K562 (cell line): ENCODE results near the gene PDE2A. TPM values are rescaled to one million over a fixed set of nuclear protein-coding genes. Genes with fewer than 3 reads are reported as not detected.

ENCODE experiments used
- ATAC-seq: fragments of 200-7000 bp; cut with Tn5 transposase; 3 replicates; pipeline ENCODE4 v1.9.1; 2020; ENCODE audit warnings: moderate library complexity
- BruUV-seq: library from RNA; stranded (reverse); fragments of 400-500 nt; replicated peaks from 2 replicates; lab custom pipeline; 2021; lab: Mats Ljungman, UMichigan
- CTCF ChIA-PET: fragments of 300-600 bp; formaldehyde crosslinking; extraction: SDS; loops from one replicate; lab custom pipeline; 2021; ENCODE audit warnings: low intra/inter-chr PET ratio; lab: Yijun Ruan, JAX
- POLR2A ChIA-PET: fragments of 300-600, 350-650 bp; sonication (Branson Sonifier 250); formaldehyde crosslinking; extraction: SDS; loops from one replicate; lab custom pipeline; 2021; ENCODE audit warnings: antibody characterized with exemption, inconsistent platforms; lab: Yijun Ruan, JAX
- DNase-seq, 4 experiments: peaks; one replicate each; pipeline versions ENCODE4 v3.0.0 to v3.0.0-alpha.2; 2011 to 2018; ENCODE audit warnings: low spot score in 3 of 4, mixed read lengths in 3 of 4; ENCODE audit errors: extremely low read depth in 1 of 4
- FAIRE-seq: peaks from 2 replicates; lab custom pipeline; 2011; peaks lifted over from hg19 to GRCh38; lab: Jason Lieb, UNC
- H2AFZ ChIP-seq: 2 replicates; pipeline ENCODE4 v1.6.0; 2011; ENCODE audit warnings: low read depth, low read length, control low read depth, inconsistent platforms
- H3K27ac ChIP-seq: fragments of 200-600 bp; 3 replicates; pipeline ENCODE4 v1.8.0; 2011; ENCODE audit warnings: low read depth, mild to moderate bottlenecking, control low read depth, inconsistent platforms, low read length, moderate library complexity, mixed read lengths; ENCODE audit errors: extremely low read depth
- H3K27me3 ChIP-seq, 2 experiments: fragments of 300-600 bp in 1 of 2; 2 replicates in 1 of 2; 3 replicates in 1 of 2; pipeline versions ENCODE4 v1.6.0 to v1.8.0; 2011; ENCODE audit warnings: inconsistent platforms in 2 of 2, low read length in 2 of 2, mild to moderate bottlenecking in 1 of 2, mixed read lengths in 1 of 2, moderate library complexity in 1 of 2; ENCODE audit not compliant: control insufficient read depth in 2 of 2, insufficient read depth in 2 of 2
- H3K36me3 ChIP-seq: fragments of 300-600 bp; 3 replicates; pipeline ENCODE4 v1.8.0; 2011; ENCODE audit warnings: mild to moderate bottlenecking, low read length, inconsistent platforms; ENCODE audit not compliant: control insufficient read depth, insufficient read depth
- H3K4me1 ChIP-seq, 2 experiments: fragments of 200-600 bp in 1 of 2; replicated peaks in 1 of 2; 2 replicates in 1 of 2; 3 replicates in 1 of 2; pipeline versions ENCODE4 v1.5.1 to v1.8.0; 2011; ENCODE audit warnings: inconsistent platforms in 2 of 2, low read length in 2 of 2, mild to moderate bottlenecking in 1 of 2, mixed read lengths in 1 of 2, moderate library complexity in 1 of 2; ENCODE audit not compliant: control insufficient read depth in 2 of 2, insufficient read depth in 2 of 2
- H3K4me2 ChIP-seq: 2 replicates; pipeline ENCODE4 v1.6.1; 2011; ENCODE audit warnings: low read length, control low read depth, inconsistent platforms, mixed read lengths; ENCODE audit not compliant: insufficient read depth
- H3K4me3 ChIP-seq: fragments of 200-600 bp; sonication (generic), shearing (Covaris generic); 2 replicates; pipeline ENCODE4 v1.5.1; 2016; ENCODE audit warnings: control low read depth, inconsistent platforms
- H3K79me2 ChIP-seq: fragments of 200-600 bp; 3 replicates; pipeline ENCODE4 v1.8.0; 2011; ENCODE audit warnings: low read length, inconsistent platforms; ENCODE audit not compliant: control insufficient read depth, insufficient read depth
- H3K9ac ChIP-seq, 2 experiments: 2 replicates each; pipeline versions ENCODE4 v1.6.0 to v1.6.1; 2011; ENCODE audit warnings: low read depth in 2 of 2, low read length in 2 of 2, control low read depth in 1 of 2, inconsistent platforms in 1 of 2, mild to moderate bottlenecking in 1 of 2, mixed read lengths in 1 of 2; ENCODE audit not compliant: insufficient read depth in 1 of 2
- H3K9me1 ChIP-seq: one replicate; pipeline ENCODE4 v1.6.0; 2011; ENCODE audit warnings: inconsistent platforms, mild to moderate bottlenecking, low read length, moderate library complexity; ENCODE audit not compliant: control insufficient read depth, insufficient read depth
- H3K9me3 ChIP-seq: replicated peaks from 2 replicates; pipeline ENCODE4 v1.5.1; 2011; ENCODE audit warnings: low read depth, low read length, inconsistent platforms; ENCODE audit not compliant: control insufficient read depth, insufficient read depth
- H4K20me1 ChIP-seq: replicated peaks from 2 replicates; pipeline ENCODE4 v1.6.1; 2011; ENCODE audit warnings: low read length, inconsistent platforms, mixed read lengths; ENCODE audit not compliant: control insufficient read depth, insufficient read depth
- CBX2 ChIP-seq: fragments of 200-600 bp; sonication (generic); IDR thresholded peaks from one replicate; pipeline ENCODE4 v1.6.1; 2012; ENCODE audit warnings: mild to moderate bottlenecking, low read length, inconsistent platforms; ENCODE audit not compliant: insufficient read depth, poor library complexity, severe bottlenecking
- CCAR2 ChIP-seq: fragments of 200-400 bp; formaldehyde crosslinking; IDR thresholded peaks from 2 replicates; pipeline ENCODE4 v1.6.1; 2017; ENCODE audit warnings: mild to moderate bottlenecking, low read depth, low read length
- HIVEP1 ChIP-seq: fragments of 250-450 bp; sonication (Bioruptor Pico); IDR thresholded peaks from 2 replicates; pipeline ENCODE4 v1.4.0; 2020; ENCODE audit warnings: mild to moderate bottlenecking
- SMAD4 ChIP-seq: fragments of 250-450 bp; sonication (Bioruptor Pico); conservative IDR thresholded peaks from 2 replicates; pipeline ENCODE4 v1.8.0; 2021; ENCODE audit warnings: inconsistent platforms, mild to moderate bottlenecking, moderate library complexity
- ZNF3 ChIP-seq: fragments of 250-450 bp; sonication (Bioruptor Pico); IDR thresholded peaks from 2 replicates; pipeline ENCODE4 v1.5.0; 2021; ENCODE audit warnings: mild to moderate bottlenecking, moderate library complexity
- WGBS: fragments of 100-300 bp; shearing (Covaris generic); methylation state at CpG from one replicate; pipeline ENCODE4 v1.1.6; 2016; ENCODE audit warnings: low coverage, mixed read lengths; ENCODE audit not compliant: insufficient coverage; ENCODE audit errors: missing lambda C conversion rate; 5-methylcytosine and 5-hydroxymethylcytosine counted together
- in situ Hi-C: fragments of 300-500 bp; cut with MboI; formaldehyde crosslinking; loops from 4 replicates; pipeline ENCODE4 v1.15.0; 2018; ENCODE audit warnings: inconsistent platforms, mixed read lengths
- intact Hi-C: fragments of 100-400 bp; cut with micrococcal nuclease; formaldehyde crosslinking; loops from 2 replicates; pipeline ENCODE4 v1.14.2; 2022
- polyA plus RNA-seq, 8 experiments: library from polyadenylated mRNA; depleted of rRNA in 4 of 8; stranded (reverse) in 5 of 8; unstranded in 3 of 8; fragments of >200 nt; fragmentation: Nextera tagmentation in 2 of 8; fragmentation: Illumina TruSeq in 1 of 8; extraction: Ambion mirVana in 2 of 8; extraction: Trizol in 1 of 8; gene quantifications; 2 replicates each; pipeline versions ENCODE4 v1.2.1 to v1.2.3, GENCODE V29; 2011 to 2014; ENCODE audit warnings: inconsistent platforms in 1 of 8, missing spikeins in 1 of 8
- total RNA-seq, 7 experiments: library from RNA; depleted of rRNA in 6 of 7; stranded (reverse); fragments of >200 nt in 6 of 7; fragmentation: Illumina TruSeq in 2 of 7; extraction: Trizol in 2 of 7; gene quantifications; 2 replicates each; pipeline versions ENCODE4 v1.2.1 to v1.2.3, GENCODE V29; 2011 to 2021; ENCODE audit warnings: low replicate concordance in 1 of 7
- TF ChIP-seq, protein P1 (sequence below): fragments of 250-450 bp; sonication (Bioruptor Pico); IDR thresholded peaks from 2 replicates; pipeline ENCODE4 v1.8.0; 2022; ENCODE audit warnings: inconsistent platforms, mild to moderate bottlenecking, moderate library complexity, borderline replicate concordance
- TF ChIP-seq, protein P2 (sequence below): fragments of 200-600 bp; sonication (generic); IDR thresholded peaks from one replicate; pipeline ENCODE4 v1.6.1; 2012; ENCODE audit warnings: mild to moderate bottlenecking, low read depth, low read length, inconsistent platforms

Gene PDE2A
- total and polyA plus RNA-seq, 9 of the 15 experiments (the other 6 are each of a cell fraction or from before 2014, with no cell fraction given), result 0.07 to 15.2 (median 1.6) TPM; not detected in 1

DNA sequence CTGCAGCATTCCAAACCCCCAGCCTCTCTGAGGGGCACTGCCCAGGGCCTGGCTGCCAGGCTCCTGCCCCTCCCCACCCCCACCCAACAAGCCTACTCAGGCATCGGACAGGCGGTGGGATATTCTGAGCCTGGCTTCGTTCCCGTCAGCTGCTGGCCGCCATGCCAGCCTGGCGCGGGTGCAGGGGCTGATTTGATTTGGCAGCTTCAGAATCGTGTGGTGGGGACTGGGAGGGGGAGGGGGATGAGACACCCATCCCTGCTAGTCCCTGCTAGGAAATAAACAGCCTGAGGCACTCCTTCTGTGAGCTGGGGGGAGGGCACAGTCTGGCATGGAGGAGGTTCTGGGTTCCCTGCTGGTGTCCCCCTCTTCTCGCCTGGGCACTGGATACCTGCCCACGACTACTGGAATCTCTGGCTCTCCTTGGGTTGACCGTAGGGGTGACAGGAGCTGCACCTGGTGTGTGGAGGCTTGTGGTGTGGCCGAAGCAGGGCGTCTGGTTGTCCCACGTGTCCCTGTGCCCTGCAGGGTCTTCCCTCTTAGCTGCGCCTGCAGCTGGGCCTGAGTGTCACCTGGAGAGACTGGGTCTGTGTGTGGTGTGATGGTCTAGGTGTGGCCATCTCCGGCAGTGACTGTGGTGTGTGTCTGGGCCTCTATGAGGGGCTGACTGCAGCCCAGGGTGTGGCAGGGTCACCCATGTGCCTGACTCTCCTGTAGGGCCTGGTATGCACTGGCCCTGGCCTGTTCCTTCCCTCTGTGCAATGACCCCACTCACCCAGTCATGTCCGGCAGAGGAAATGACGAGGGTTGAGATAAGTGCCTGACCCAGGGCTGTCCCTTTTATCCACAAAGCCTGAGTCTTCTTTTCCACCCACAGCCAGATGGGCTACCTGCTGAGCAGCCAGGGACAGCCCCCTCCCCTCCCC is 42.2 kb downstream of the PDE2A start:
- ATAC-seq (peak; percentile 88), FAIRE-seq (peak; percentile 96), DNase-seq (peak; percentile 54 to 86 (median 74))
- H3K36me3 ChIP-seq, result no peaks in the 10 kb centered on the region
- peak overlapping the region; percentile 26 to 79; a peak in 3 of 4 replicates for H3K9ac ChIP-seq
- ChIA-PET POLR2A (interaction anchor here (0.6 kb wide), 1 partner anchor 145 kb away, joined by 5 read pairs; no protein-coding TSS in a partner anchor), CTCF (no interaction called here)
- H3K9me1 ChIP-seq, result no peaks in the 10 kb centered on the region
- H2AFZ ChIP-seq, result peak overlapping the region; percentile 82
- 64% methylated on average over 18 of the region's 18 CpGs for WGBS
- no peaks in the 10 kb centered on the region for H3K79me2 ChIP-seq
- H3K27me3 ChIP-seq, result peaks cover 2 to 21% of the 10 kb centered on the region in 2 experiments; a peak in 3 of 5 replicates
- H3K4me2 ChIP-seq, result peak overlapping the region; percentile 43
- no peaks in the 10 kb centered on the region for H3K9me3 ChIP-seq
- BruUV-seq, result no TSS peak
- no peaks in the 10 kb centered on the region for H4K20me1 ChIP-seq
- peak overlapping the region; percentile 68; the same call in 2 of the 3 replicates for H3K27ac ChIP-seq
- in situ Hi-C loops (no loop called here), intact Hi-C loops (no loop called here)
- no peak overlapping the region for H3K4me3 ChIP-seq
- H3K4me1 ChIP-seq, result peaks cover 13 to 21% of the 10 kb centered on the region in 2 experiments
- no peak for TF ChIP-seq CCAR2
- no peak for TF ChIP-seq ZNF3 (CRISPR knock-in tag)
- peak; percentile 73 for TF ChIP-seq SMAD4 (CRISPR knock-in tag)
- TF ChIP-seq CBX2, result no peak
- TF ChIP-seq, protein P1, sequence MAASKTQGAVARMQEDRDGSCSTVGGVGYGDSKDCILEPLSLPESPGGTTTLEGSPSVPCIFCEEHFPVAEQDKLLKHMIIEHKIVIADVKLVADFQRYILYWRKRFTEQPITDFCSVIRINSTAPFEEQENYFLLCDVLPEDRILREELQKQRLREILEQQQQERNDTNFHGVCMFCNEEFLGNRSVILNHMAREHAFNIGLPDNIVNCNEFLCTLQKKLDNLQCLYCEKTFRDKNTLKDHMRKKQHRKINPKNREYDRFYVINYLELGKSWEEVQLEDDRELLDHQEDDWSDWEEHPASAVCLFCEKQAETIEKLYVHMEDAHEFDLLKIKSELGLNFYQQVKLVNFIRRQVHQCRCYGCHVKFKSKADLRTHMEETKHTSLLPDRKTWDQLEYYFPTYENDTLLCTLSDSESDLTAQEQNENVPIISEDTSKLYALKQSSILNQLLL, result no peak
- TF ChIP-seq, protein P2, sequence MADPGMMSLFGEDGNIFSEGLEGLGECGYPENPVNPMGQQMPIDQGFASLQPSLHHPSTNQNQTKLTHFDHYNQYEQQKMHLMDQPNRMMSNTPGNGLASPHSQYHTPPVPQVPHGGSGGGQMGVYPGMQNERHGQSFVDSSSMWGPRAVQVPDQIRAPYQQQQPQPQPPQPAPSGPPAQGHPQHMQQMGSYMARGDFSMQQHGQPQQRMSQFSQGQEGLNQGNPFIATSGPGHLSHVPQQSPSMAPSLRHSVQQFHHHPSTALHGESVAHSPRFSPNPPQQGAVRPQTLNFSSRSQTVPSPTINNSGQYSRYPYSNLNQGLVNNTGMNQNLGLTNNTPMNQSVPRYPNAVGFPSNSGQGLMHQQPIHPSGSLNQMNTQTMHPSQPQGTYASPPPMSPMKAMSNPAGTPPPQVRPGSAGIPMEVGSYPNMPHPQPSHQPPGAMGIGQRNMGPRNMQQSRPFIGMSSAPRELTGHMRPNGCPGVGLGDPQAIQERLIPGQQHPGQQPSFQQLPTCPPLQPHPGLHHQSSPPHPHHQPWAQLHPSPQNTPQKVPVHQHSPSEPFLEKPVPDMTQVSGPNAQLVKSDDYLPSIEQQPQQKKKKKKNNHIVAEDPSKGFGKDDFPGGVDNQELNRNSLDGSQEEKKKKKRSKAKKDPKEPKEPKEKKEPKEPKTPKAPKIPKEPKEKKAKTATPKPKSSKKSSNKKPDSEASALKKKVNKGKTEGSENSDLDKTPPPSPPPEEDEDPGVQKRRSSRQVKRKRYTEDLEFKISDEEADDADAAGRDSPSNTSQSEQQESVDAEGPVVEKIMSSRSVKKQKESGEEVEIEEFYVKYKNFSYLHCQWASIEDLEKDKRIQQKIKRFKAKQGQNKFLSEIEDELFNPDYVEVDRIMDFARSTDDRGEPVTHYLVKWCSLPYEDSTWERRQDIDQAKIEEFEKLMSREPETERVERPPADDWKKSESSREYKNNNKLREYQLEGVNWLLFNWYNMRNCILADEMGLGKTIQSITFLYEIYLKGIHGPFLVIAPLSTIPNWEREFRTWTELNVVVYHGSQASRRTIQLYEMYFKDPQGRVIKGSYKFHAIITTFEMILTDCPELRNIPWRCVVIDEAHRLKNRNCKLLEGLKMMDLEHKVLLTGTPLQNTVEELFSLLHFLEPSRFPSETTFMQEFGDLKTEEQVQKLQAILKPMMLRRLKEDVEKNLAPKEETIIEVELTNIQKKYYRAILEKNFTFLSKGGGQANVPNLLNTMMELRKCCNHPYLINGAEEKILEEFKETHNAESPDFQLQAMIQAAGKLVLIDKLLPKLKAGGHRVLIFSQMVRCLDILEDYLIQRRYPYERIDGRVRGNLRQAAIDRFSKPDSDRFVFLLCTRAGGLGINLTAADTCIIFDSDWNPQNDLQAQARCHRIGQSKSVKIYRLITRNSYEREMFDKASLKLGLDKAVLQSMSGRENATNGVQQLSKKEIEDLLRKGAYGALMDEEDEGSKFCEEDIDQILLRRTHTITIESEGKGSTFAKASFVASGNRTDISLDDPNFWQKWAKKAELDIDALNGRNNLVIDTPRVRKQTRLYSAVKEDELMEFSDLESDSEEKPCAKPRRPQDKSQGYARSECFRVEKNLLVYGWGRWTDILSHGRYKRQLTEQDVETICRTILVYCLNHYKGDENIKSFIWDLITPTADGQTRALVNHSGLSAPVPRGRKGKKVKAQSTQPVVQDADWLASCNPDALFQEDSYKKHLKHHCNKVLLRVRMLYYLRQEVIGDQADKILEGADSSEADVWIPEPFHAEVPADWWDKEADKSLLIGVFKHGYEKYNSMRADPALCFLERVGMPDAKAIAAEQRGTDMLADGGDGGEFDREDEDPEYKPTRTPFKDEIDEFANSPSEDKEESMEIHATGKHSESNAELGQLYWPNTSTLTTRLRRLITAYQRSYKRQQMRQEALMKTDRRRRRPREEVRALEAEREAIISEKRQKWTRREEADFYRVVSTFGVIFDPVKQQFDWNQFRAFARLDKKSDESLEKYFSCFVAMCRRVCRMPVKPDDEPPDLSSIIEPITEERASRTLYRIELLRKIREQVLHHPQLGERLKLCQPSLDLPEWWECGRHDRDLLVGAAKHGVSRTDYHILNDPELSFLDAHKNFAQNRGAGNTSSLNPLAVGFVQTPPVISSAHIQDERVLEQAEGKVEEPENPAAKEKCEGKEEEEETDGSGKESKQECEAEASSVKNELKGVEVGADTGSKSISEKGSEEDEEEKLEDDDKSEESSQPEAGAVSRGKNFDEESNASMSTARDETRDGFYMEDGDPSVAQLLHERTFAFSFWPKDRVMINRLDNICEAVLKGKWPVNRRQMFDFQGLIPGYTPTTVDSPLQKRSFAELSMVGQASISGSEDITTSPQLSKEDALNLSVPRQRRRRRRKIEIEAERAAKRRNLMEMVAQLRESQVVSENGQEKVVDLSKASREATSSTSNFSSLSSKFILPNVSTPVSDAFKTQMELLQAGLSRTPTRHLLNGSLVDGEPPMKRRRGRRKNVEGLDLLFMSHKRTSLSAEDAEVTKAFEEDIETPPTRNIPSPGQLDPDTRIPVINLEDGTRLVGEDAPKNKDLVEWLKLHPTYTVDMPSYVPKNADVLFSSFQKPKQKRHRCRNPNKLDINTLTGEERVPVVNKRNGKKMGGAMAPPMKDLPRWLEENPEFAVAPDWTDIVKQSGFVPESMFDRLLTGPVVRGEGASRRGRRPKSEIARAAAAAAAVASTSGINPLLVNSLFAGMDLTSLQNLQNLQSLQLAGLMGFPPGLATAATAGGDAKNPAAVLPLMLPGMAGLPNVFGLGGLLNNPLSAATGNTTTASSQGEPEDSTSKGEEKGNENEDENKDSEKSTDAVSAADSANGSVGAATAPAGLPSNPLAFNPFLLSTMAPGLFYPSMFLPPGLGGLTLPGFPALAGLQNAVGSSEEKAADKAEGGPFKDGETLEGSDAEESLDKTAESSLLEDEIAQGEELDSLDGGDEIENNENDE, result no peak
- TF ChIP-seq HIVEP1, result no peak
